Measurements from ENCODE around the gene IL33.

The IL33 gene

GRCh38 chr9:6219040-6219439 is 3.4 kb downstream of the IL33 start:
- H2AFZ ChIP-seq (ENCODE audit: low read depth, low read length): no peak overlapping the region
- H3K4me2 ChIP-seq (ENCODE audit: insufficient read depth, low read length): no peak overlapping the region
- ATAC-seq (ENCODE audit: insufficient read depth, low read depth) (no peak), DNase-seq (no peak)
- H3K9me3 ChIP-seq (ENCODE audit: insufficient read depth, low read length, severe bottlenecking): no peaks in the 10 kb centered on the region
- H3K27me3 ChIP-seq (ENCODE audit: insufficient read depth, low read length, poor library complexity): no peaks in the 10 kb centered on the region
- TF ChIP-seq EZH2 (IDR thresholded peaks at IDR 0.05; ENCODE audit: borderline replicate concordance, low read depth, low read length, severe bottlenecking): no peak
- TF ChIP-seq, protein P1, sequence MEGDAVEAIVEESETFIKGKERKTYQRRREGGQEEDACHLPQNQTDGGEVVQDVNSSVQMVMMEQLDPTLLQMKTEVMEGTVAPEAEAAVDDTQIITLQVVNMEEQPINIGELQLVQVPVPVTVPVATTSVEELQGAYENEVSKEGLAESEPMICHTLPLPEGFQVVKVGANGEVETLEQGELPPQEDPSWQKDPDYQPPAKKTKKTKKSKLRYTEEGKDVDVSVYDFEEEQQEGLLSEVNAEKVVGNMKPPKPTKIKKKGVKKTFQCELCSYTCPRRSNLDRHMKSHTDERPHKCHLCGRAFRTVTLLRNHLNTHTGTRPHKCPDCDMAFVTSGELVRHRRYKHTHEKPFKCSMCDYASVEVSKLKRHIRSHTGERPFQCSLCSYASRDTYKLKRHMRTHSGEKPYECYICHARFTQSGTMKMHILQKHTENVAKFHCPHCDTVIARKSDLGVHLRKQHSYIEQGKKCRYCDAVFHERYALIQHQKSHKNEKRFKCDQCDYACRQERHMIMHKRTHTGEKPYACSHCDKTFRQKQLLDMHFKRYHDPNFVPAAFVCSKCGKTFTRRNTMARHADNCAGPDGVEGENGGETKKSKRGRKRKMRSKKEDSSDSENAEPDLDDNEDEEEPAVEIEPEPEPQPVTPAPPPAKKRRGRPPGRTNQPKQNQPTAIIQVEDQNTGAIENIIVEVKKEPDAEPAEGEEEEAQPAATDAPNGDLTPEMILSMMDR (IDR thresholded peaks at IDR 0.05; ENCODE audit: borderline replicate concordance, extremely low read depth, low read length, poor library complexity, severe bottlenecking): no peak
- no peaks in the 10 kb centered on the region for H3K4me1 ChIP-seq (ENCODE audit: insufficient read depth, low read length)
- no peaks in the 10 kb centered on the region for H4K20me1 ChIP-seq (ENCODE audit: insufficient read depth, low read length)
- no peaks in the 10 kb centered on the region for H3K79me2 ChIP-seq (ENCODE audit: insufficient read depth, low read length)
- H3K9ac ChIP-seq (ENCODE audit: low read depth, low read length): no peak overlapping the region
- no peaks in the 10 kb centered on the region for H3K36me3 ChIP-seq (ENCODE audit: insufficient read depth, low read length)
- no peak overlapping the region for H3K4me3 ChIP-seq (ENCODE audit: low read depth in 1 of 2, low read length in 2 of 2)
- H3K27ac ChIP-seq (ENCODE audit: low read length): no peak overlapping the region

DNA sequence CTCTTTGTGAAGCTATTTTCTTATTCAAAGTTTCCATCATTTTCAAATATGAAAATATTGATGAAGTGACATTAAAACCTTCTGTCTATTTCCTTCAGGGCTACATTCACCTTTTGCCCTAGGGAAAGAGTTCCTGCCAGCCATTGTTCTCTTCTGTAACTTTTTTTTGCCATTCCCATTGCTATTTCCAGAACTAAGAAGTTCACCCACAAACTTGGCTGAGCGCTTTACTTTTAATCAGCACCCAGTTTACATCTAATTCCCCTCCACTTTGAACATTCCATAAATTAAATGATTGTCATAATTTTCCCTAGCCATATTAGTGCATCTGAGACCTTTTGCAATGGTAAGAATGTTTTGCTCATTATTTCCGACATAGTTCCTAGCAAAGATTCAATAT is 4.4 kb downstream of the IL33 start:
- H3K36me3 ChIP-seq (ENCODE audit: insufficient read depth, low read length): no peaks in the 10 kb centered on the region
- H3K27ac ChIP-seq (ENCODE audit: low read length): no peak overlapping the region
- H3K4me2 ChIP-seq (ENCODE audit: insufficient read depth, low read length): no peak overlapping the region
- DNase-seq: no peak
- no peaks in the 10 kb centered on the region for H3K9me3 ChIP-seq (ENCODE audit: insufficient read depth, low read length, severe bottlenecking)
- no peak overlapping the region for H3K9ac ChIP-seq (ENCODE audit: low read depth, low read length)
- H3K4me3 ChIP-seq (ENCODE audit: low read depth in 1 of 2, low read length in 2 of 2): no peak overlapping the region
- H3K4me1 ChIP-seq (ENCODE audit: insufficient read depth, low read length): no peaks in the 10 kb centered on the region
- H3K79me2 ChIP-seq (ENCODE audit: insufficient read depth, low read length): no peaks in the 10 kb centered on the region
- no peaks in the 10 kb centered on the region for H3K27me3 ChIP-seq (ENCODE audit: insufficient read depth, low read length, poor library complexity)
- no peak for TF ChIP-seq EZH2 (IDR thresholded peaks at IDR 0.05; ENCODE audit: borderline replicate concordance, low read depth, low read length, severe bottlenecking)
- TF ChIP-seq, protein P1 (IDR thresholded peaks at IDR 0.05; ENCODE audit: borderline replicate concordance, extremely low read depth, low read length, poor library complexity, severe bottlenecking): no peak
- no peaks in the 10 kb centered on the region for H4K20me1 ChIP-seq (ENCODE audit: insufficient read depth, low read length)
- no peak overlapping the region for H2AFZ ChIP-seq (ENCODE audit: low read depth, low read length)
- no peak for ATAC-seq (ENCODE audit: insufficient read depth, low read depth)

DNA sequence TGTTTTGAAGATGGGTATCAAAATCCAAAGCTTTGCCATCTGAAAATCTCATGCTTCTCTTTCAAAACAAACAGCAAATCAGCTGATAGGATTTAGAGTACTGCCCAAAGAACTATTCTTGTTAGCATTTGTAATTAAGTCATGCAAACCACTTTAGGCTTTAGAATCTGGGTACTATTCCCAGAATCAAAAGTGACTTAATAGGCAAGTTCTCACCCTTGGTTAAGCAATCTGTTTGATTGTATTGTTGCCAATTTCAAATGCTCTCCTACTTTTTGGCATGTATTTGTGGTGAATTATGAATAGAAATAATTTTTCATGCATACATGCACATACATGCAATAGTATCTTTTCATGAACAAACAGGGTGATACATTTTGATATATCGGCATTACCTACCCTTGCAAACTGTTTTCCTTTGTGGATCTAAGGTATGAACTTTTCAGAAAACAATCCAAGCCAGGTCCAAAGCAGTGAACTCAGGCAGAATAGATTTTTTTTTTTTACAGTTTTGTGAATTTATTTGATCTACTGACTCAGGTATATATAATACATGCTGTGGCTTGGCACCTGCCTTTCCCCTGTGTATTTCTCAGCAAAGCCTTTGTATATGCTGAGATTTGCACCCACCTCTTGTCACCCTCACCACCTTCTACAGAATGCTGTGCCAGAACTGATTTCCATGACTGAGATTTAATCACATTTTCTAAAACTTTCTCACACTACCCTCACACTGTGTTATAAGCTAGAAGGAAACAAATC is 9.0 kb downstream of the IL33 start:
- H3K9me3 ChIP-seq (ENCODE audit: insufficient read depth, low read length, severe bottlenecking): no peaks in the 10 kb centered on the region
- no peak for ATAC-seq (ENCODE audit: insufficient read depth, low read depth)
- no peak overlapping the region for H3K9ac ChIP-seq (ENCODE audit: low read depth, low read length)
- no peak overlapping the region for H3K4me2 ChIP-seq (ENCODE audit: insufficient read depth, low read length)
- no peak overlapping the region for H2AFZ ChIP-seq (ENCODE audit: low read depth, low read length)
- no peak for DNase-seq
- no peak overlapping the region for H3K4me3 ChIP-seq (ENCODE audit: low read depth in 1 of 2, low read length in 2 of 2)
- H4K20me1 ChIP-seq (ENCODE audit: insufficient read depth, low read length): no peaks in the 10 kb centered on the region
- H3K27ac ChIP-seq (ENCODE audit: low read length): no peak overlapping the region
- no peaks in the 10 kb centered on the region for H3K79me2 ChIP-seq (ENCODE audit: insufficient read depth, low read length)
- peaks cover 3% of the 10 kb centered on the region for H3K27me3 ChIP-seq (ENCODE audit: insufficient read depth, low read length, poor library complexity)
- H3K4me1 ChIP-seq (ENCODE audit: insufficient read depth, low read length): no peaks in the 10 kb centered on the region
- no peak for TF ChIP-seq EZH2 (IDR thresholded peaks at IDR 0.05; ENCODE audit: borderline replicate concordance, low read depth, low read length, severe bottlenecking)
- H3K36me3 ChIP-seq (ENCODE audit: insufficient read depth, low read length): no peaks in the 10 kb centered on the region

DNA sequence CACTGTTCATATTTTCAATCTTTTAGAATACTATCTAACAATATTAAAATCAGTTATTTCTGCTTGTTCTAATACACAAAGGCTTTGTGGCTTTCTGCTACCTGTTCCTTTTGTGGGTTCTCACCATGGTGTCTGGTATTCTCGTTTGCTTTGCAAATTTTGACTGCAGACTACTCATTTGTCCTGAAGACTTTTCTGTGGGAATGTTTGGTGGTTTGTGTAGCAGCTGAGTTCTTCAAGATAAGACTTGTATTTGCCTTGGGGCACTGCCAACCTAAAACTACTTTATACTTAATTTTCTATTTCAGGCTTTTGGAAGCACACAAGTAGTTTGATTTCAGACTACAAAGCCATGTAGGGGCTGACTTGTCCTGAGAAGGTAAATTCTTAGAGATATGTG is 11.1 kb downstream of the IL33 start:
- no peak overlapping the region for H3K4me2 ChIP-seq (ENCODE audit: insufficient read depth, low read length)
- no peak overlapping the region for H3K9ac ChIP-seq (ENCODE audit: low read depth, low read length)
- H3K9me3 ChIP-seq (ENCODE audit: insufficient read depth, low read length, severe bottlenecking): no peaks in the 10 kb centered on the region
- DNase-seq: no peak
- H3K4me3 ChIP-seq (ENCODE audit: low read depth in 1 of 2, low read length in 2 of 2): no peak overlapping the region
- no peaks in the 10 kb centered on the region for H3K36me3 ChIP-seq (ENCODE audit: insufficient read depth, low read length)
- ATAC-seq (ENCODE audit: insufficient read depth, low read depth): no peak
- no peak for TF ChIP-seq EZH2 (IDR thresholded peaks at IDR 0.05; ENCODE audit: borderline replicate concordance, low read depth, low read length, severe bottlenecking)
- TF ChIP-seq, protein P1 (IDR thresholded peaks at IDR 0.05; ENCODE audit: borderline replicate concordance, extremely low read depth, low read length, poor library complexity, severe bottlenecking): no peak
- no peaks in the 10 kb centered on the region for H3K79me2 ChIP-seq (ENCODE audit: insufficient read depth, low read length)
- H3K27me3 ChIP-seq (ENCODE audit: insufficient read depth, low read length, poor library complexity): peaks cover 7% of the 10 kb centered on the region
- H3K4me1 ChIP-seq (ENCODE audit: insufficient read depth, low read length): no peaks in the 10 kb centered on the region
- H4K20me1 ChIP-seq (ENCODE audit: insufficient read depth, low read length): no peaks in the 10 kb centered on the region
- no peak overlapping the region for H3K27ac ChIP-seq (ENCODE audit: low read length)
- H2AFZ ChIP-seq (ENCODE audit: low read depth, low read length): no peak overlapping the region
